ENCODE measurements around the gene TCEANC.

TCEANC gene

GRCh38 chrX:13689741-13690211, 36.8 kb downstream of the TCEANC start:
- WGBS, 2 experiments: 1% methylated on average over 15 of the region's 16 CpGs
- no peaks in the 10 kb centered on the region for H3K36me3 ChIP-seq (ENCODE audit: control insufficient read depth, insufficient read depth, low read length)
- peak overlapping the region; percentile 56 for H3K27ac ChIP-seq (ENCODE audit: insufficient read depth, low read depth, low read length, poor library complexity, severe bottlenecking)
- H3K27me3 ChIP-seq (ENCODE audit: control insufficient read depth, insufficient read depth, low read length, poor library complexity, severe bottlenecking): peaks cover 4% of the 10 kb centered on the region
- peaks cover 5% of the 10 kb centered on the region for H3K4me1 ChIP-seq (ENCODE audit: control insufficient read depth, insufficient read depth, low read length)
- H3K4me3 ChIP-seq (ENCODE audit: insufficient read depth, low read depth, low read length): peak overlapping the region; percentile 54
- no peaks in the 10 kb centered on the region for H3K9me3 ChIP-seq (ENCODE audit: control insufficient read depth, low read length)

GRCh38 chrX:13690836-13691235, 37.9 kb downstream of the TCEANC start:
- Histone ChIP-seq H3K9me3 (ENCODE audit: control insufficient read depth, low read length) (no peaks in the 10 kb centered on the region), H3K27ac (ENCODE audit: insufficient read depth, low read depth, low read length, poor library complexity, severe bottlenecking) (no peak overlapping the region), H3K4me1 (ENCODE audit: control insufficient read depth, insufficient read depth, low read length) (peaks cover 5% of the 10 kb centered on the region), H3K4me3 (ENCODE audit: insufficient read depth, low read depth, low read length) (peak overlapping the region; percentile 54), H3K36me3 (ENCODE audit: control insufficient read depth, insufficient read depth, low read length) (no peaks in the 10 kb centered on the region), H3K27me3 (ENCODE audit: control insufficient read depth, insufficient read depth, low read length, poor library complexity, severe bottlenecking) (peaks cover 4% of the 10 kb centered on the region)
- 74 to 83% methylated on average over 3 of the region's 3 CpGs for WGBS, 2 experiments

- Histone ChIP-seq H3K27me3 (ENCODE audit: control insufficient read depth, insufficient read depth, low read length, poor library complexity, severe bottlenecking) (peaks cover 4% of the 10 kb centered on the region), H3K36me3 (ENCODE audit: control insufficient read depth, insufficient read depth, low read length) (no peaks in the 10 kb centered on the region), H3K4me3 (ENCODE audit: insufficient read depth, low read depth, low read length) (no peak overlapping the region), H3K9me3 (ENCODE audit: control insufficient read depth, low read length) (no peaks in the 10 kb centered on the region), H3K4me1 (ENCODE audit: control insufficient read depth, insufficient read depth, low read length) (peaks cover 5% of the 10 kb centered on the region), H3K27ac (ENCODE audit: insufficient read depth, low read depth, low read length, poor library complexity, severe bottlenecking) (no peak overlapping the region)
- WGBS, 2 experiments: 91 to 96% methylated on average over 4 to 7 of the region's 7 CpGs
Measured at GRCh38 chrX:13691841-13692371, 39.0 kb downstream of the TCEANC start.

- Histone ChIP-seq H3K4me3 (ENCODE audit: insufficient read depth, low read depth, low read length) (no peak overlapping the region), H3K27me3 (ENCODE audit: control insufficient read depth, insufficient read depth, low read length, poor library complexity, severe bottlenecking) (peaks cover 4% of the 10 kb centered on the region), H3K27ac (ENCODE audit: insufficient read depth, low read depth, low read length, poor library complexity, severe bottlenecking) (no peak overlapping the region), H3K4me1 (ENCODE audit: control insufficient read depth, insufficient read depth, low read length) (peaks cover 5% of the 10 kb centered on the region), H3K36me3 (ENCODE audit: control insufficient read depth, insufficient read depth, low read length) (no peaks in the 10 kb centered on the region), H3K9me3 (ENCODE audit: control insufficient read depth, low read length) (no peaks in the 10 kb centered on the region)
- WGBS, 2 experiments: 92 to 99% methylated on average over 5 of the region's 5 CpGs
Measured at GRCh38 chrX:13692771-13693231, 39.9 kb downstream of the TCEANC start.

- WGBS, 2 experiments: 76 to 84% methylated on average over 7 of the region's 7 CpGs
- Histone ChIP-seq H3K9me3 (ENCODE audit: control insufficient read depth, low read length) (no peaks in the 10 kb centered on the region), H3K27ac (ENCODE audit: insufficient read depth, low read depth, low read length, poor library complexity, severe bottlenecking) (no peak overlapping the region), H3K4me3 (ENCODE audit: insufficient read depth, low read depth, low read length) (no peak overlapping the region), H3K4me1 (ENCODE audit: control insufficient read depth, insufficient read depth, low read length) (peaks cover 5% of the 10 kb centered on the region), H3K27me3 (ENCODE audit: control insufficient read depth, insufficient read depth, low read length, poor library complexity, severe bottlenecking) (no peaks in the 10 kb centered on the region), H3K36me3 (ENCODE audit: control insufficient read depth, insufficient read depth, low read length) (no peaks in the 10 kb centered on the region)
Measured at GRCh38 chrX:13693341-13693961, 40.5 kb downstream of the TCEANC start.

GRCh38 chrX:13694359-13694758, 41.4 kb downstream of the TCEANC start:
- Histone ChIP-seq H3K9me3 (ENCODE audit: control insufficient read depth, low read length) (no peaks in the 10 kb centered on the region), H3K27ac (ENCODE audit: insufficient read depth, low read depth, low read length, poor library complexity, severe bottlenecking) (no peak overlapping the region), H3K36me3 (ENCODE audit: control insufficient read depth, insufficient read depth, low read length) (no peaks in the 10 kb centered on the region), H3K27me3 (ENCODE audit: control insufficient read depth, insufficient read depth, low read length, poor library complexity, severe bottlenecking) (no peaks in the 10 kb centered on the region), H3K4me3 (ENCODE audit: insufficient read depth, low read depth, low read length) (no peak overlapping the region), H3K4me1 (ENCODE audit: control insufficient read depth, insufficient read depth, low read length) (peaks cover 5% of the 10 kb centered on the region)
- WGBS, 2 experiments: 86 to 93% methylated on average over 2 of the region's 2 CpGs

GRCh38 chrX:13694983-13695382, 42.0 kb downstream of the TCEANC start:
- Histone ChIP-seq H3K36me3 (ENCODE audit: control insufficient read depth, insufficient read depth, low read length) (no peaks in the 10 kb centered on the region), H3K27ac (ENCODE audit: insufficient read depth, low read depth, low read length, poor library complexity, severe bottlenecking) (no peak overlapping the region), H3K4me3 (ENCODE audit: insufficient read depth, low read depth, low read length) (no peak overlapping the region), H3K9me3 (ENCODE audit: control insufficient read depth, low read length) (no peaks in the 10 kb centered on the region), H3K4me1 (ENCODE audit: control insufficient read depth, insufficient read depth, low read length) (peaks cover 5% of the 10 kb centered on the region), H3K27me3 (ENCODE audit: control insufficient read depth, insufficient read depth, low read length, poor library complexity, severe bottlenecking) (no peaks in the 10 kb centered on the region)
- WGBS, 2 experiments: 92 to 94% methylated on average over 8 of the region's 8 CpGs

GRCh38 chrX:13695601-13696115, 42.7 kb downstream of the TCEANC start:
- Histone ChIP-seq H3K9me3 (ENCODE audit: control insufficient read depth, low read length) (no peaks in the 10 kb centered on the region), H3K36me3 (ENCODE audit: control insufficient read depth, insufficient read depth, low read length) (no peaks in the 10 kb centered on the region), H3K4me1 (ENCODE audit: control insufficient read depth, insufficient read depth, low read length) (peaks cover 5% of the 10 kb centered on the region), H3K27me3 (ENCODE audit: control insufficient read depth, insufficient read depth, low read length, poor library complexity, severe bottlenecking) (no peaks in the 10 kb centered on the region), H3K27ac (ENCODE audit: insufficient read depth, low read depth, low read length, poor library complexity, severe bottlenecking) (no peak overlapping the region), H3K4me3 (ENCODE audit: insufficient read depth, low read depth, low read length) (no peak overlapping the region)
- 98 to 99% methylated on average over 4 of the region's 4 CpGs for WGBS, 2 experiments

GRCh38 chrX:13697455-13697854, 44.5 kb downstream of the TCEANC start:
- H3K9me3 ChIP-seq (ENCODE audit: control insufficient read depth, low read length): no peaks in the 10 kb centered on the region
- peaks cover 5% of the 10 kb centered on the region for H3K4me1 ChIP-seq (ENCODE audit: control insufficient read depth, insufficient read depth, low read length)
- no peak overlapping the region for H3K27ac ChIP-seq (ENCODE audit: insufficient read depth, low read depth, low read length, poor library complexity, severe bottlenecking)
- 100% methylated on average over 1 of the region's 2 CpGs; no CpG with 5 or more reads in 1 of the 2 experiments for WGBS, 2 experiments
- H3K27me3 ChIP-seq (ENCODE audit: control insufficient read depth, insufficient read depth, low read length, poor library complexity, severe bottlenecking): no peaks in the 10 kb centered on the region
- H3K4me3 ChIP-seq (ENCODE audit: insufficient read depth, low read depth, low read length): no peak overlapping the region
- H3K36me3 ChIP-seq (ENCODE audit: control insufficient read depth, insufficient read depth, low read length): no peaks in the 10 kb centered on the region

- no peaks in the 10 kb centered on the region for H3K27me3 ChIP-seq (ENCODE audit: control insufficient read depth, insufficient read depth, low read length, poor library complexity, severe bottlenecking)
- H3K4me3 ChIP-seq (ENCODE audit: insufficient read depth, low read depth, low read length): no peak overlapping the region
- WGBS, 2 experiments: 100% methylated on average over 1 of the region's 1 CpG
- no peaks in the 10 kb centered on the region for H3K36me3 ChIP-seq (ENCODE audit: control insufficient read depth, insufficient read depth, low read length)
- H3K9me3 ChIP-seq (ENCODE audit: control insufficient read depth, low read length): no peaks in the 10 kb centered on the region
- H3K4me1 ChIP-seq (ENCODE audit: control insufficient read depth, insufficient read depth, low read length): peaks cover 2% of the 10 kb centered on the region
- H3K27ac ChIP-seq (ENCODE audit: insufficient read depth, low read depth, low read length, poor library complexity, severe bottlenecking): no peak overlapping the region
Measured at GRCh38 chrX:13697976-13698375, 45.0 kb downstream of the TCEANC start.
